NT2/D1 (cell line): ENCODE data around the gene RUNX2.

Source experiments
- SUZ12 ChIP-seq: IDR thresholded peaks from 2 replicates; pipeline ENCODE4 v1.6.1; 2011; ENCODE audit not compliant: insufficient read length, insufficient read depth; ENCODE audit errors: extremely low read depth
- YY1 ChIP-seq: IDR thresholded peaks from 2 replicates; pipeline ENCODE4 v1.6.1; 2011; ENCODE audit not compliant: insufficient read length, insufficient read depth
- ZNF274 ChIP-seq: IDR thresholded peaks from 2 replicates; pipeline ENCODE4 v1.6.1; 2011; ENCODE audit warnings: mild to moderate bottlenecking, low read depth, low read length

DNA sequence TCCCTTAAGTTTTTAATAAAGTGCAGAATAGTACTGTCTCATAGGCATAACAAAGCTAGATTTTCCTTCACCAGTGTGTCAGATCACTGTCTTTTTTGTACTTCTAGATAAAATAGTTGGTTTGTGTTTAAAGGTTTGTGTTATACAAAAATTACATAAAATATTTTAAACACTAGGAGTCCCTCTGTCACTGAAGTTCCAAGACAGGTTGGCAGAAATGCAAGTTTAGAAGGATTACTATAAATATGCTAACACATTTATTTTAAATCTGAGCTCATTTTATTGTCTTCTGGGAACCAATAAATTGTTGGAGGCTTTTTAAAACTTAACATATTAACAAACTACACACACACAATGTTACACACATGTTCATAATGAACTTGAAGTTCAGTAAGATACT lies 30.8 kb upstream of the RUNX2 start:
- no peak for TF ChIP-seq SUZ12
- TF ChIP-seq ZNF274 = no peak
- no peak for TF ChIP-seq YY1
